Suprapubic skin (tissue), 4 donors: ENCODE results near the gene GRIN2A. TPM values are rescaled to one million over a fixed set of nuclear protein-coding genes. Genes with fewer than 3 reads are reported as not detected.
"Not testable (repeated sequence)": the region's sequence is repeated elsewhere in the genome, so short reads cannot be mapped to it uniquely, and the experiment has no call there.

Experiments used
- DNase-seq, 2 donors: peaks; one replicate each; pipeline ENCODE4 v3.0.0-alpha.2; 2019; ENCODE audit warnings: low spot score in 2 of 2
- H3K27ac ChIP-seq: fragments of 200-600 bp; sonication (generic); one replicate; pipeline ENCODE4 v1.5.1; 2019
- H3K27me3 ChIP-seq: fragments of 200-600 bp; sonication (generic); one replicate; pipeline ENCODE4 v1.5.1; 2019
- H3K36me3 ChIP-seq: fragments of 200-600 bp; sonication (generic); one replicate; pipeline ENCODE4 v1.5.1; 2019
- H3K4me1 ChIP-seq: fragments of 200-600 bp; sonication (generic); one replicate; pipeline ENCODE4 v1.5.1; 2019
- H3K4me3 ChIP-seq: fragments of 200-600 bp; sonication (generic); one replicate; pipeline ENCODE4 v1.5.1; 2019; ENCODE audit warnings: mild to moderate bottlenecking
- H3K9me3 ChIP-seq: fragments of 200-600 bp; sonication (generic); one replicate; pipeline ENCODE4 v1.5.1; 2019
- CTCF ChIP-seq, 2 donors: fragments of 200-600 bp in 1 of 2; fragments of 450-650 bp in 1 of 2; sonication (generic) in 1 of 2; IDR thresholded peaks; one replicate each; pipeline ENCODE4 v1.5.1; 2016 to 2019; ENCODE audit warnings: antibody characterized with exemption in 2 of 2, mild to moderate bottlenecking in 1 of 2, moderate library complexity in 1 of 2
- EP300 ChIP-seq: sonication (generic); formaldehyde crosslinking; IDR thresholded peaks from one replicate; pipeline ENCODE4 v1.6.1; 2017; ENCODE audit warnings: antibody characterized with exemption
- POLR2A ChIP-seq, 2 donors: fragments of 450-650 bp; IDR thresholded peaks; one replicate each; pipeline ENCODE4 v1.6.1; 2017; ENCODE audit warnings: antibody characterized with exemption in 2 of 2, mild to moderate bottlenecking in 2 of 2, moderate library complexity in 2 of 2
- POLR2AphosphoS5 ChIP-seq, 3 donors: sonication (generic); formaldehyde crosslinking; IDR thresholded peaks; one replicate each; pipeline ENCODE4 v1.6.1; 2017; ENCODE audit warnings: antibody characterized with exemption in 3 of 3
- WGBS: methylation state at CpG from one replicate; pipeline ENCODE4 v1.1.5; 2018; 5-methylcytosine and 5-hydroxymethylcytosine counted together
- total RNA-seq, 4 donors: library from RNA; depleted of rRNA; stranded (reverse); fragments of >200 nt; gene quantifications; one replicate each; pipeline ENCODE4 v1.1.0, GENCODE V29; 2016

Gene GRIN2A
- total RNA-seq, 4 donors from 2014 or later, result 0.08 to 5.4 (median 1.3) TPM

GRCh38 chr16:9885467-9885866 lies 296.8 kb downstream of the GRIN2A start:
- Histone ChIP-seq H3K9me3 (no peaks in the 10 kb centered on the region), H3K4me1 (no peaks in the 10 kb centered on the region), H3K4me3 (no peak overlapping the region), H3K36me3 (no peaks in the 10 kb centered on the region), H3K27ac (no peak overlapping the region), H3K27me3 (peaks cover 4% of the 10 kb centered on the region)
- no peak for TF ChIP-seq POLR2A (IDR thresholded peaks at IDR 0.05)
- no peak for TF ChIP-seq CTCF (IDR thresholded peaks at IDR 0.05)
- TF ChIP-seq EP300, result no peak
- TF ChIP-seq POLR2AphosphoS5 (IDR thresholded peaks at IDR 0.05), result no peak
- no peak for DNase-seq
- 36% methylated on average over 9 of the region's 9 CpGs for WGBS

- not testable (repeated sequence) for H3K4me1 ChIP-seq, H3K27me3 ChIP-seq
- WGBS, result 46% methylated on average over 3 of the region's 3 CpGs
Measured at GRCh38 chr16:9875981-9876380, 306.2 kb downstream of the GRIN2A start.

GRCh38 chr16:9874219-9874618 lies 308.0 kb downstream of the GRIN2A start:
- H3K27ac ChIP-seq, result no peak overlapping the region
- no peak for DNase-seq

More at GRCh38 chr16:9875981-9876380, 306.2 kb downstream of the GRIN2A start:
- not testable (repeated sequence) for H3K4me3 ChIP-seq, DNase-seq, H3K27ac ChIP-seq, H3K36me3 ChIP-seq, H3K9me3 ChIP-seq

GRCh38 chr16:9870962-9871361 lies 311.3 kb downstream of the GRIN2A start:
- H3K4me3 ChIP-seq, result no peak overlapping the region
- no peaks in the 10 kb centered on the region for H3K4me1 ChIP-seq
- H3K27ac ChIP-seq, result no peak overlapping the region
- no peaks in the 10 kb centered on the region for H3K9me3 ChIP-seq
- H3K36me3 ChIP-seq, result no peaks in the 10 kb centered on the region
- H3K27me3 ChIP-seq, result no peaks in the 10 kb centered on the region
- WGBS, result 64% methylated on average over 2 of the region's 2 CpGs
- DNase-seq, result no peak
- TF ChIP-seq POLR2AphosphoS5 (IDR thresholded peaks at IDR 0.05) (no peak), EP300 (no peak), CTCF (IDR thresholded peaks at IDR 0.05) (no peak), POLR2A (IDR thresholded peaks at IDR 0.05) (no peak)

More at GRCh38 chr16:9874219-9874618, 308.0 kb downstream of the GRIN2A start:
- TF ChIP-seq POLR2A (IDR thresholded peaks at IDR 0.05) (no peak), CTCF (IDR thresholded peaks at IDR 0.05) (no peak), POLR2AphosphoS5 (IDR thresholded peaks at IDR 0.05) (no peak), EP300 (no peak)
- Histone ChIP-seq H3K9me3 (no peaks in the 10 kb centered on the region), H3K36me3 (no peaks in the 10 kb centered on the region), H3K4me1 (no peaks in the 10 kb centered on the region), H3K27me3 (no peaks in the 10 kb centered on the region), H3K4me3 (no peak overlapping the region)
- WGBS, result 65% methylated on average over 7 of the region's 7 CpGs

GRCh38 chr16:9869776-9870175 lies 312.5 kb downstream of the GRIN2A start:
- WGBS, result 78% methylated on average over 3 of the region's 3 CpGs

More at GRCh38 chr16:9869776-9870175, 312.5 kb downstream of the GRIN2A start:
- H3K36me3 ChIP-seq, result no peaks in the 10 kb centered on the region
- H3K4me3 ChIP-seq, result no peak overlapping the region
- H3K27me3 ChIP-seq, result no peaks in the 10 kb centered on the region
- no peak for DNase-seq
- H3K9me3 ChIP-seq, result no peaks in the 10 kb centered on the region
- H3K4me1 ChIP-seq, result no peaks in the 10 kb centered on the region
- no peak overlapping the region for H3K27ac ChIP-seq
- no peak for TF ChIP-seq POLR2AphosphoS5 (IDR thresholded peaks at IDR 0.05)
- TF ChIP-seq EP300, result no peak
- no peak for TF ChIP-seq CTCF (IDR thresholded peaks at IDR 0.05)
- no peak for TF ChIP-seq POLR2A (IDR thresholded peaks at IDR 0.05)
